ENCODE results near the gene CLASP1. TPM values are rescaled to one million over a fixed set of nuclear protein-coding genes. Genes with fewer than 3 reads are reported as not detected.
A peak's percentile ranks its signal among the peaks of the same experiment; 100 is the strongest.
"Not testable (repeated sequence)": the region's sequence is repeated elsewhere in the genome, so short reads cannot be mapped to it uniquely, and the experiment has no call there.

Gene CLASP1
- total RNA-seq, 1 experiment from 2014 or later: 30.8 TPM

DNA sequence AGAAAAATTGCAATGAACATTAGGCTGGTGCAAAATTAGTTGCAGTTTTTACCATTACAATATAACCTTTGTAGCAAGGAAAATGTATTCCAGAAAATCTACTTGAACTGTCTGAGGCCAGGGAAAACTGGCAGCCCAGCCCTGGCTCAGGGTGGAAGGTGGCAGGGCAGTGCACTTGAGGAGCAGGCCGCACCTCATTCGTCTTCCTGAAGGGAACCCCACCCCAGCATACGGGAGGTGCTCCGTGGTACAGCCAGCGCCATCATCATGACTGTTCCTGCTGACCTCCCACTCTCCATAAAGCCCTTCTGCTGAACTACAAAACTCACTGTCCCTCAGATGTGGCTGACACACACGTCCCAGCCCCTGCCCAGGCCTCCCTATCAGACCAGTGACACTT, 298.4 kb downstream of the CLASP1 start:
- no peak for DNase-seq (ENCODE audit: low read depth)

DNA sequence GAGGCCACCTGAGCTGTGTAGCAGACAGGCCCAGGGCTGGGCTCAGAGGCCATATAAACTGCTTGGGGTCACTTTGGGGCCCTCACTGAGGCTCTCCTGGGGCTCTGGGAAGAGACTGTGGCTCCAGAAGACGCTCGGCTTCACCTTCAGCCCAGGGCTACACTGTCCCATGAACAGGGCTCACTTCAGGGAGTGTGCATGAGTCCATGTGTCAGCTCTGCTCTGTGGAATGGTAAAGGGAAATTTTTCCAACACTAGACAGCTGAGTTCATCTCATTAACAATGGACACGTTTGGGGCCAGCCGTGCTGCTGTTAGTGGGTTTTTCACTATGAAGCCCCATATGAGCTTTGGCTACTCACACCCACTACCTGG, 298.9 kb downstream of the CLASP1 start:
- no peak for DNase-seq (ENCODE audit: low read depth)

DNA sequence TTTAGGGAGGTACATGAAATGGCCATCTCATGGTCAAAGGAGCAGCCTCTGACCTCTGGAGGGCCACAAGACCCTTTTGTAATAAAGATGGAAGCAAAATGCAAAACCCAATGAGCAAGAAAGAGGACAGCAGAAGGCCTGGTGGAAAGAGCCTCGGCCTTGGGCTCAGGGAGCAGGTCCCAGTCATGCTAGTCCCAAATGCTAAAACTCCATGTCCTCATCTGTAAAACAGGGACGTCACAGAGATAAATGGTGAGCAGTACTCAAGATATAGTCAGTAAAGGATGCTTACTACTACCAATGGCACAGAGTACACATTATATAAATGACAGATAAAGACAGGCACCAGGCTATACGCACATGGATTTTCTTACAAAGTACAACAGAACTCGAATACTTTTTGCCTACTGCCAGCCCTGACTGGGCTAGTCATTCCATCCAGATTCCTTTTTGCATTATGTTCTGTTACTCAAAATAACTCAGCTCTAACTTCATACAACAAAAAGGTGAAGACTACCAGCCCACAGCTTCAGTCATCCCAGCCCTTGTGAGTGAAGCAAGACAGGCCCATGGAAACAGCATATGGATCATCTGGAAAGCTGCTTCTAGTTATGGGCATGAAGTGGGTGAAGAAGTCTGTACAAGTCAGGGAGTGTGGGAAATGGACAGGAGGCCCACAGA, 299.4 kb downstream of the CLASP1 start:
- no peak for DNase-seq (ENCODE audit: low read depth)

DNA sequence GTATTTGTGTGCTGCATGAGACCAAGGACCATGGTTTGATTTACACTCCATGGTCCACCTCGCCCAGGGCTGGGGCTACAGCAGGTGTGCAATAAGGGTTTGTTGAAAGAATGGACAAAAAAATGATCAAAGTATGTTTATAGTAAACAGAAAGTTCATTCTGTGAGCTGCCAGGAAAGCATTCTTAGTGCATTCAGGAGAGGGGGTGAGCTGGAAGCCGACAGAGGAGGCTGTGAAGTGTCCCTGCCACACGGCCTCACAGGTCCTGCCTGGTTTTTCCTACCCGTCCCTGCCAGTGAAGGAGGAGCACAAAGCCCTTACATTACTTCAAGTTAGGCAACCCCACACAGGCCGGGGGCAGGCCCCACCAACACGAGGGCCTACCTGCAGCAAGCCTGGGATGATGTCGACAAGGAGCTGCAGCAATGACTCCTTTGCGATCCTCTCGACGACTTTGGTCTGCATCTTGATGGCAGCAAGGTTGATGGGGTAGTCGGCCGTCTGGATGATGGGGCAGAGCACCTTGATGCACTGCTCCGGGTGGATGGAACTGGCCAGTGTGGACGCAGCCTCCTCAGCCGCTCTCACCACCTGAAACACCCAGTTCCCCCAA, 301.0 kb downstream of the CLASP1 start:
- no peak for DNase-seq (ENCODE audit: low read depth)

DNA sequence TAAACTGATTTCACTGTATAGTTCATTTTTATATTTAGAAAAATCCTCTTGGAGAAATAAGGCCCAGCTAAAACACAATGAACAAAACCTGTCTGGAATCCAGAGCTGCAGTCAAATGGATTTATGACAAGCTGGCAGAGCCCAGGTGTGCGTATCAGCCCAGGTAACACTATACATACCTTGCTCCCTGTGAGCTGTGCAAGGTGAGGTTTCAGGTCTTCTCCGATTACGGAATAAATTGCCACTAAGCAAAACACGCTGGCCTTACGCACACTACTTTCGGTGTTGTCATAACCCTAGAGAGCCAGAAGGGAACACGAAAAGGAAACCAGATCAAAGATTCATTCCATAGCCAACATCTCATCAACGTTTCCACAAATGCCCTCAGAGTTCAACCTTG, 302.4 kb downstream of the CLASP1 start:
- no peak for DNase-seq (ENCODE audit: low read depth)

DNA sequence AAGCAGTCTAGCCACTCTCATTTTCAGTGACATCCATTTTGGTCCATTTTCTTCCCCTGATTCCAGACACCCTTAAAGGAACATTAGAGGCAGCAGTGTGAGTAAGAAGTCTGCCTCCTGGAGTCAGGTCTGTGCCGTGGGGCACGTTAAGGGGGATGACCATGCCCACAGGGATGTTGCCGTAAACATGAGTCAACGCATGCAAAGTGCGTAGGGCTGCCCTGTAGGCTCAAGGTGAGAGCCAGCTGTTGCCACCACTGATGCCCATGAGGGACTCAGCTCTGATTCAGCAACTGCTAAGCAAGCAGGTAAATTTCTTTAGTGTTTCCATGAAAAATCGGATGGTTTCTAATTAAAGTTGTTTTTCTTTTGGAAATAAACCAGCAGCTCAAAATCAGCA, 302.9 kb downstream of the CLASP1 start:
- DNase-seq (ENCODE audit: low read depth): no peak

DNA sequence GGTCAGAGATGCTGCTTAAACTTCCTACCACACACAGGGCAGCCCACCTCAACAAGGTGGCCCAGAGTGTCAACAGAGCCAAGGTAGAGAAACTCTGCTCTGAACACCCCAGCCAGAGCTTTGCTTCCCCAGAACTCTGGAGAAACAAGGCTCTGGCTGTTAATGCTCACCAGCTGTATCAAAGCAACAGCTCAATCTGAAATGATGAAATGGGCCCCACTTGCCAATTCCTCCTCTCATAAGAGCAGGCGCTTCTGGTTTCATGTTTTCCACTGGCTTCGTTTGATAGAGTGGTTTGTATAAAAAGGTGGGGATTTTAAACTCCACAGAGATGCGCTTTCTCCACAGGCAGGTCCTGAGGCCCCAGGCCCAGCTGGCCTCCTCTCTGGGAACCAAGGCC, 303.4 kb downstream of the CLASP1 start:
- DNase-seq (ENCODE audit: low read depth): no peak

DNA sequence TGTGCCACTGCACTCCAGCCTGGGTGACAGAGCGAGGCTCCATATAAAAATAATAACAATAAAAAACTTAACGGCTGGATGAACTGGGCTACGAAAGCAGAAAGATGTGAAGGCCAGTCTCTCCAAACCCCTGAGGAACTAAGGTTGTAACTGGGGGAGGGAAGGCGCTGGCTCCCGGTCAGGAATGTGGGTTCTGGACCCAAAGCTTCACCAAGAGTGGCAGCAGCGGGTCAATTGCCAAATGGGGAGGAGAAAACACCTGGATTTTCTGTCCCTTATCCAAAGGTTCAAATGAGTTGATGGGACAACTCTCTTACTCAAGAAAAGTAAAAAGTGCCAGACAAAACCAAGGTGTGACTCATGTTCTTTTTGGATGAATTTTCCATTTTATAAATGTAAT, 304.2 kb downstream of the CLASP1 start:
- no peak for DNase-seq (ENCODE audit: low read depth)

DNA sequence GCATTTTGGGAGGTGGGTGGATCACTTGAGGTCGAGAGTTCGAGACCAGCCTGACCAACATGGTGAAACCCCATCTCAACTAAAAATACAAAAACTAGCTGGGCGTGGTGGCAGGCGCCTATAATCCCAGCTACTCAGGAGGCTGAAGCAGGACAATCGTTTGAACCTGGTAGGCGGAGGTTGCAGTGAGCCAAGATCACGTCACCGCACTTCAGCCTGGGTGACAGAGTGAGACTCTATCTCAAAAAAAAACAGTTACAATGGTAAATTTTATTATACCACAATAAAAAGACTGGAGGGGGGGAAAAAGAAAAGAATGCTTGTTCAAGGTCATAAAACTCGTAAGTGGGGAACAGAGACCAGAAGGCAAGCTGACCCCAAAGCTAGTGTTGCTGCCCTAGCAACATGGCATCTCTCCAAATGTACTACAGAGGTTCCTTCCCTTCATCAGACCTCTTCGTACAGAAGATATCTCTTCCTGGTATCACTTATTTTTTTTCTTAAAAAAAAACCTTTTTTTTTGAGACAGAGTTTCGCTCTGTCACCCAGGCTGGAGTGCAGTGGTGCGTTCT, 305.3 kb downstream of the CLASP1 start:
- not testable (repeated sequence) for DNase-seq (ENCODE audit: low read depth)

DNA sequence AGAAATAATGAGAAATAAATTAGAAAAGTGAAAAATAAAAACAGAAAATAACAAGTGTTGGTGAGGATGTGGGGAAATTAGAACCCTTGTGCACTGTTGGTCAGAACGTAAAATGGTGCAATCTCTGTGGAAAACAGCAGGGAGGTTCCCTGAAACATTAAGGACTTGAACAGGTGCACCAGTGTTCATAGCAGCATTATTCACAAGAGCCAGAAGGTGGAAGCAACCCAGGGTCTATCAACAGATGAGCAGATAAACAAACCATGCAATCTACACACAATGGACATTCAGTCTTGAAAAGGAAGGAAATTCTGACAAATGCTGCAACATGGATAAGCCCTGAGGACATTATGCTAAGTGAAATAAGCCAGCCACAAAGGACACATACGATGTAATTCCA, 306.1 kb downstream of the CLASP1 start:
- peak; percentile 10 for DNase-seq (ENCODE audit: low read depth)

DNA sequence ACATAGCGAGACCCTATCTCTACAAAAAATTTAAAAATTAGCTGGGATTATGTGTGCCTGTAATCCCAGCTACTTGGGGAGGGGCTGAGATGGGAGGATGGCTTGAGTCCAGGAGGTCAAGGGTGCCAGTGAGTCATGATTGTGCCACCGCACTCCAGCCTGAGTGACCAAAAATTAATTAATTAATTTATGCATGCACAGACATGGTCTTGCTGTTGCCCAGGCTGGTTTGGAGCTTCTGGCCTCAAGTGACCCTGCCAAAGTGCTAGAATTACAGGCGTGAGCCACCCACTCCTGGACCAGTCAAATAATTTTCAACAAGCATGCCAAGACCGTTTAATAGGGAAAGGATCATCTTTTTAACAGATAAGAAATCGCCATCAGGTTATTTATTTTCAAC, 306.5 kb downstream of the CLASP1 start:
- peak; percentile 23 for DNase-seq (ENCODE audit: low read depth)

DNA sequence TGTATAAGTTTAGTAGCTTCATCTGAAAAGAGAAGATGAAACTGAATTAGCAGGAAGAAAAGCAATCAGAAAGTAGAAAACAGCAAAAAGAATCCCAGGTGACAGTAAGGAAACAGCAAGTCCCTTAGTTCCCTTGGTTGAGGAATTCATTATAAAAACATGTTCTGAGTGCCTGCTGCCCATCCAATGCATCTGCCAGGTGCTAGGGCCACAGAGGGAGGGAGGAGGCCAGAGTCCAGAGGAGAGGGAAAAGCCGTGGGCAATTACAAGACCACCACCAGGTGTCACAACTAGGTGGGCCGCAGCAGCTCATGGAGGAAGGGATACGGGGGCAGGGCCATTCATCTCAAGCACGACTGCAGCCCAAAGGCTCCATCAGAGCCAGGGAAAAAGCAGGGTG, 308.3 kb downstream of the CLASP1 start:
- DNase-seq (ENCODE audit: low read depth): no peak

DNA sequence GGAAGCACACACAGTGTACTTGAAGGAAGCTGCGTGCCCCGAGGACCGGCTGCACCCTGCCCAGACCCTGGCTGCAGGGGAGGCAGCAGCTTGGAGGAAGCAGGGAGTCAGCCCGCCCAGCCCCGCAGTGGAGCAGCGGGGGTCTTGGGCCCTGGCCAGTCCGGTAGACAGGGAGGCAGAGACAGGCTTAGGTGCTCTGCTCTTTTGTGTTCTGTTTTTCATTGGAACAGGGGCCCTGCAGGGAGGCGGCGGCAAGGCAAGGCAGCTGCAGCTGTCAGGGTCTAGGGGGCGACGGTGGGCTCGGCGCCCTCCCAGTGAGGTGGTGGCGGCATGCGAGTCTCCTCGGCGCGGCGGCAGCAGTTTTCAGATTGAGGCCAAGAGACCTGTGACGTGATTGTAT, 311.0 kb downstream of the CLASP1 start:
- no peak for DNase-seq (ENCODE audit: low read depth)

DNA sequence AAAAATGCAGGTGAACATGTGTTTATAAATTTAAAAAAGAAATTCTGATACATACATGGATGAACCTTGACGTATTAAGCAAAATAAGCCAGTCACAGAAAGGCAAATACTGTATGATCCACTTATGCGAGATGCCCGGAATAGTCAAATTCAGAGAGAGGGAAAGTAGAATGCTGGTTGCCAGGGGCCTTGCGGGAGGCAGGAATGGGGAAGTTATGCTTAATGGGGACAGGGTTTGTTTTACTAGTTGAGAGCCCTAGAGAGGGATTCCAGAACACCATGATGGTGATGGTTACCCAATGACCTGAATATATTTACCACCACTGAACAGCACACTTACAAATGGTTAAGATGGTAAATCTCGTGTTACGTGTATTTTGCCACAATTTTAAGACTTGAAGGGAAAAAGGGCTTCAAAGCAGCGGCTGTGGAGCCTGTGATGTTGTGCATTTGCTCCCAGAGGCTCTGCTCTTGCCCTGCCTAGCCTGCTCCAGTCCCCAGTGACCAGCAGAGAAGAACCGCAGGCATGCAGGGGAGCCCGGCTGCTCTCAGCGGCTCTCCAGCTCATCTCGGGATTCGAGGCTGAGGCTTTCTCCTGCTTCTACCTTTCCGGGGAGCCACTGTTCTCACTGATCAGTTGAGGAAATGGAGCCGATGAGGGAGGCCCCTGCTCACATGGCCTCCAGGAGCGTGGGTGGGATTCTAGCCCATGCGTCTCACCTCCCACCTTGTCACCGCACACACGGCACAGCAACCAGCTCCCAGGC, 312.6 kb downstream of the CLASP1 start:
- DNase-seq (ENCODE audit: low read depth): no peak

DNA sequence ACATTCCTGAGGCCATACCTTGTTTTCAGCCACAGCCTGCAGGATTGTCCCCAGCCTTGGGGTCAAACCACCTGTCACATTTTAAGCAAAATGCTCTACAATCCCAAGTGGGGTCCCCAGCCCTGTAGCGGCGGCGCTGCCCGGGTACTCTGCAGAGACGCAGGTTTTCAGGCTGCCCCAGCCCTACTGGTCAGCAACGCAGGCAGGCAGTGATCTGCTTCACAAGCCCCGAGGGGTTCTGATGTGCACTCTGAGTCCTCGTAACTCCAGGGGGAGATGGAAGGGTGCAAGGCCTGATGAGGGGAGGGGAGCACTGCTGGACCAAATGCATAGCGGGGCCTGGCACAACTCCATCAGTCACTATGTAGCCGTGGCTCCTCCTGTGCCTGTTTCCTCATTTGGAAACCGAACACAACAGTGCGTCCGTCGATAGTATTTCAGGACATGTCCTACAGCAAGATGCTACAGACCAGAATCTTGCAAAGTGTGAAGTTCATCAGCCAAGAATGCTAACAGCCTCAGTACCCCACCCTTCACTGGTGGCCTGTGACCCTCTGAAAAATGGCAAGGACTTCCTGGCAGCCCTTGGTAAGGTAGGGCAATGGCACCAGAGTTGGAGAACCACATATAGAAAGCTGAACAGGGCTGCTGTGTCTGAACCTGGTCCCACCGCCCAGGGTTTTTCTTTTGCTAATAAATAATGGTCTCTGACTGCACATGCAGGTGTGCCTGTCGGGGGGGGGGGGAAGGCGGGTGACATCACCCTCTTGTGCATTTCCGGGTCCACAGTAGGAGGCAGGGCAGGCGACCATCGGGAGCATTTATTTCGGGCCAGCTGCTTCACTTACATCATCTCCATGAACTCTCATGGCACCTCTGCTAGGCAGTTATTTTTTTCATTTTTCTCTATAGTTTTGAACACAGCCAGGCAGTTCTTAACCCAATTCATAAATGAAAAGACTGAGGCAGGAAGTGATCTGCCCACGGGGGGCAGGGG, 313.7 kb downstream of the CLASP1 start:
- peak; percentile 11 for DNase-seq (ENCODE audit: low read depth)

DNA sequence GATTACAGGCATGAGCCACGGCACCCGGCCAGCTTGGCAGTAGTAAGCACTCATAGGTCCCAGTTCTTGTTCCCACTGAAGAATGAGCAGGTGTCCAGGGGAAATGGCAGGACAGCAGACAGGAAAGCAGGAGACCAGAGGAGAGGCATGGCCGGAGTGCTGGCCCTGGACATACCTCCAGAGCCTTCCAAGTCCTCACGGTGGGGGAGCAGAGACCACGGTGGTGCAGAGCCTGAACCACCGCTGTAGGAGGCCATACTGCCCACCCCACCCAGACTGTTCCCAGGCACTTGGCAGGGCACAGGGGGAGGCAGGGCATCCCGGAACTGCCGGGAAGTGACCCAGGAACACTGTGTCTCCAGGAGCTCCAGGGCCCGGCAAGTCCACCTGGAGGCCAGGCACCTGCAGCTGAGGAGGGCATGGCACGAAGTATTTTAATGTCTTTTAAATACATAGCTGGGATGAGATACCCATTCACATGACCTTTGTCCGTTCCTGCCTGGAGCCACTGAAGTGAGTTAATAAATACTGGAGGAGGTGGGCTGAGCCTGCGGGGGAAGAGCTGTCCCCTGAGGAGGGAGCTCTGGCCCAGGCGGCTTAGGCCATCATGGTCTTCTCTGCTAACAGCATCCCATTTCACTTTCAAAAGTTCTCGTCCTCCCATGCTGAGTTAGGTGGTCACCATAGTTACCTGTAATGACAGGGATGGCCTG, 314.5 kb downstream of the CLASP1 start:
- peak; percentile 9 for DNase-seq (ENCODE audit: low read depth)

DNA sequence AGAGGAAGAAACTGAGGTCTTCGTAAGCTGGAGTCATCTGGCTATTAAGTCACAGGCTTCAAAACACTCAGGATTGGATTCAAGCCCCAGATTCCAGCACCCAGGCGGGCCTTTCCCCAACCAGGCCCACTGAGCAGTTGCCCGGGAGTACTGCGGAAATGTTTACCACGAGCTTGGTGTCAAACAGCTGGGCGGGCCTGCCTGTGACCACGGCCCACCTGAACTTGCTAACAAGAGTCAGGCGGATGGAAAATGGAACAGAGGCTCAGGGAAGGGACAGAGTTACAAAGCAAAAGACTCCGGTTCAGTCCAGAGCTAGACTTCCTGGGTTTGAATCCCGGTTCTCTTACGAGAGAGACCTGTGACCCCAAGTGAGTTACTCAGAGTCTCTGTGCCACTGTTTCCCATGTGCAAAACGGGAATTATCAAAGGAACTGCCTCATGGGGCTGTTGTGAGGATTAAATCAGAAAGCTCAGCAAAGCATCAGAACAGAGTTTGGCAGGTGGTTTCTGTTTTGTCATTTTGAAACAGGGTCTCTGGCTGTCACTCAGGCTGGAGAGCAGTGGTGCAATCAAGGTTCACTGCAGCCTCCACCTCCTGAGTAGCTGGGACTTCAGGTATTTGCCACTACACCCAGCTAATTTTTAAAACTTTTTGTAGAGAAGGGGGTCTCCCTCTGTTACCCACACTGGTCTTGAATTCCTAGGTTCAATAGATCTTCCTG, 315.3 kb downstream of the CLASP1 start:
- DNase-seq (ENCODE audit: low read depth): no peak

DNA sequence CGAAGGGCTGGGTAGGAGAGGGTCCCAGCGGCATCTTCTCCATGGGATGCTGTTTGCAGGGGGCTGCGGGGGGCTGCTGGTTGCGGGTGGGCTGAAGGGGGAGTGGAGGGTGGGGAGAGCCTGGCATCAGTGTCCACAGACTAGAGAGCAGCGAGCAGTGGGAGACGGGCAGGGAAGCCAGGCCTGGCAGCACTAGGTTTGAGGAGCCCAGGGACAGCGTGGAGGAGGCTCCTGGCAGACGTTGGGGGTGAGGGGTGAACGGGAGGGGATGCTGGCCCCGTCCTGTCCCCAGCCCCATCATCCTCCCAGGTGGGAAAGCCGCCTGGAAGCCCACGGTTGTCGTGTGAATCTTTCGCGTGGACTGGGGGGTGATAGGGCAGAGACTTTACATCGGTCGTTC, 316.0 kb downstream of the CLASP1 start:
- no peak for DNase-seq (ENCODE audit: low read depth)

DNA sequence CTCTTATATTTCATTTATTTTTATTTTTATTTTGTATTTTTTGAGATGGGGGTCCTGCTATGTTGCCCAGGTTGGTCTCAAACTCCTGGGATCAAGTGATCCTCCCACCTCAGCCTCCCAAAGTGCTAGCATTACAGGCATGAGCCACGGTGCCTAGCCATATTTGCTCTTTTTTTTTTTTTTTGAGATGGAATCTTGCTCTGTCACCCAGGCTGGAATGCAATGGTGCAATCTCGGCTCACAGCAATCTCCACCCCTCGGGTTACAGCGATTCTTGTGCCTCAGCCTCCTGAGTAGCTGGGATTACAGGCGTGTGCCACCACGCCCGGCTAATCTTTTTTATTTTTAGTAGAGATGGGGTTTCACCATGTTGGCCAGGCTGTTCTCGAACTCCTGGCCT, 317.9 kb downstream of the CLASP1 start:
- not testable (repeated sequence) for DNase-seq (ENCODE audit: low read depth)

DNA sequence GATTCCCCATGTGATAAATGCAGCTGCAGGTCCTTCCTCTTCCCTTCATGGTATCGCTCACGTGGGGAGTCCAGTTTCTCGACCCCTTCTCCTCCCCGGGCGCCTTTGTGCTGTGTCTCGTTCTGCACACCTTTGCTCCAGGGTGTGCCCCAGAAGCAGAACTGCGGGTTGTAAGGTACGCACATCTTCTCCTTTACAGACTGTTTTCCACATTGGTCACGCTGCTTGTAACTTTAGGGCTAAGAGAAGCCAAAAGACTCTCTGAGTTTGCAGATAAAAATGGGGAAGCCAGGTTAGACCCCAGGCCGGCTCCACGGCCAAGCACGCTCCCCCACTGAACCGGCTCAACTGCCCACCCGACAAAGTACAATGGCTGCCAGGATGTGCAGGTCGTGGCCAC, 318.3 kb downstream of the CLASP1 start:
- no peak for DNase-seq (ENCODE audit: low read depth)
